Liver (tissue), 9 donors: Measurements from ENCODE around the gene GREB1. TPM values are rescaled to one million over a fixed set of nuclear protein-coding genes. Genes with fewer than 3 reads are reported as not detected.

Experiments used
- DNase-seq: peaks from one replicate; pipeline ENCODE4 v3.0.0-alpha.2; 2017; ENCODE audit warnings: low spot score
- H3K27ac ChIP-seq, 2 donors: one replicate each; pipeline ENCODE4 v1.7.0; 2013; ENCODE audit warnings: inconsistent platforms in 2 of 2, low read length in 2 of 2, control low read depth in 1 of 2, low read depth in 1 of 2, mild to moderate bottlenecking in 1 of 2
- H3K27me3 ChIP-seq, 4 donors: one replicate each; pipeline versions ENCODE4 v1.6.1 to v1.7.0; 2013; ENCODE audit warnings: low read length in 3 of 4, inconsistent platforms in 1 of 4, mild to moderate bottlenecking in 1 of 4, moderate library complexity in 1 of 4; ENCODE audit not compliant: control insufficient read depth in 4 of 4, insufficient read depth in 4 of 4
- H3K36me3 ChIP-seq, 4 donors: one replicate each; pipeline versions ENCODE4 v1.6.1 to v1.7.0; 2013; ENCODE audit warnings: low read length in 3 of 4, mild to moderate bottlenecking in 3 of 4, low read depth in 1 of 4, moderate library complexity in 1 of 4; ENCODE audit not compliant: control insufficient read depth in 4 of 4, insufficient read depth in 3 of 4
- H3K4me1 ChIP-seq, 4 donors: one replicate each; pipeline versions ENCODE4 v1.6.1 to v1.7.0; 2013; ENCODE audit warnings: low read length in 3 of 4, mild to moderate bottlenecking in 3 of 4, moderate library complexity in 1 of 4; ENCODE audit not compliant: control insufficient read depth in 4 of 4, insufficient read depth in 4 of 4
- H3K4me3 ChIP-seq, 3 donors: one replicate each; pipeline versions ENCODE4 v1.6.1 to v1.7.0; 2013; ENCODE audit warnings: low read length in 3 of 3, control low read depth in 1 of 3, low read depth in 1 of 3, mild to moderate bottlenecking in 1 of 3
- H3K9ac ChIP-seq, 2 donors: one replicate each; pipeline ENCODE4 v1.7.0; 2013; ENCODE audit warnings: low read length in 2 of 2, mild to moderate bottlenecking in 2 of 2, moderate library complexity in 2 of 2, control low read depth in 1 of 2, low read depth in 1 of 2
- H3K9me3 ChIP-seq, 4 donors: one replicate each; pipeline versions ENCODE4 v1.6.1 to v1.7.0; 2013; ENCODE audit warnings: low read length in 3 of 4; ENCODE audit not compliant: control insufficient read depth in 4 of 4
- CTCF ChIP-seq: fragments of 150-350 bp; IDR thresholded peaks from 2 replicates; pipeline ENCODE4 v1.5.1; 2017; ENCODE audit warnings: improper control_type of control experiment, low read depth, low read length; ENCODE audit not compliant: missing input control
- EGR1 ChIP-seq, 2 donors: IDR thresholded peaks; 2 replicates each; pipeline ENCODE4 v1.6.1; 2016 to 2018; ENCODE audit warnings: antibody characterized with exemption in 2 of 2, low read depth in 2 of 2
- FOXA1 ChIP-seq: IDR thresholded peaks from 2 replicates; pipeline ENCODE4 v1.6.1; 2016; ENCODE audit warnings: antibody characterized with exemption
- FOXA2 ChIP-seq: IDR thresholded peaks from 2 replicates; pipeline ENCODE4 v1.6.1; 2016; ENCODE audit warnings: antibody characterized with exemption
- GABPA ChIP-seq, 2 donors: IDR thresholded peaks in 1 of 2; conservative IDR thresholded peaks in 1 of 2; 2 replicates each; pipeline ENCODE4 v1.6.1; 2016; ENCODE audit warnings: antibody characterized with exemption in 2 of 2, mild to moderate bottlenecking in 1 of 2, moderate library complexity in 1 of 2
- HNF4A ChIP-seq, 2 donors: conservative IDR thresholded peaks; 2 replicates each; pipeline ENCODE4 v1.6.1; 2016; ENCODE audit warnings: antibody characterized with exemption in 2 of 2, mild to moderate bottlenecking in 2 of 2
- HNF4G ChIP-seq: IDR thresholded peaks from 2 replicates; pipeline ENCODE4 v1.6.1; 2016; ENCODE audit warnings: antibody characterized with exemption
- JUND ChIP-seq, 2 donors: IDR thresholded peaks; 2 replicates each; pipeline ENCODE4 v1.6.1; 2016; ENCODE audit warnings: antibody characterized with exemption in 2 of 2
- MAX ChIP-seq: IDR thresholded peaks from 2 replicates; pipeline ENCODE4 v1.6.1; 2016; ENCODE audit warnings: antibody characterized with exemption
- NR2F2 ChIP-seq: IDR thresholded peaks from 2 replicates; pipeline ENCODE4 v1.6.1; 2016; ENCODE audit warnings: antibody characterized with exemption
- RAD21 ChIP-seq, 2 donors: IDR thresholded peaks; 2 replicates each; pipeline ENCODE4 v1.6.1; 2016; ENCODE audit warnings: antibody characterized with exemption in 2 of 2, mild to moderate bottlenecking in 2 of 2
- REST ChIP-seq: IDR thresholded peaks from 2 replicates; pipeline ENCODE4 v1.6.1; 2016; ENCODE audit warnings: antibody characterized with exemption, mild to moderate bottlenecking
- RXRA ChIP-seq, 2 donors: IDR thresholded peaks; 2 replicates each; pipeline ENCODE4 v1.6.1; 2017 to 2018; ENCODE audit warnings: antibody characterized with exemption in 2 of 2, mild to moderate bottlenecking in 1 of 2
- SP1 ChIP-seq: IDR thresholded peaks from 2 replicates; pipeline ENCODE4 v1.6.1; 2018; ENCODE audit warnings: antibody characterized with exemption, mild to moderate bottlenecking
- TAF1 ChIP-seq: conservative IDR thresholded peaks from 2 replicates; pipeline ENCODE4 v1.6.1; 2016; ENCODE audit warnings: antibody characterized with exemption, mild to moderate bottlenecking
- YY1 ChIP-seq: IDR thresholded peaks from 2 replicates; pipeline ENCODE4 v1.6.1; 2016; ENCODE audit warnings: antibody characterized with exemption, mild to moderate bottlenecking
- ZBTB33 ChIP-seq: IDR thresholded peaks from 2 replicates; pipeline ENCODE4 v1.6.1; 2016; ENCODE audit warnings: antibody characterized with exemption
- WGBS: extraction: QIAGEN DNeasy Blood & Tissue Kit; methylation state at CpG from one replicate; pipeline ENCODE4 v1.1.7; 2013; 5-methylcytosine and 5-hydroxymethylcytosine counted together
- polyA plus RNA-seq, 2 donors: library from polyadenylated mRNA; stranded (reverse) in 1 of 2; unstranded in 1 of 2; fragments of 200-250 nt in 1 of 2; fragments of >200 nt in 1 of 2; fragmentation: Nextera tagmentation in 1 of 2; extraction: Ambion mirVana in 1 of 2; gene quantifications; one replicate each; pipeline versions ENCODE4 v1.2.1 to v1.2.3, GENCODE V29; 2013 to 2015
- total RNA-seq, 2 donors: library from RNA; depleted of rRNA; stranded (reverse); fragments of >200 nt; gene quantifications; one replicate each; pipeline ENCODE4 v1.2.3, GENCODE V29; 2014
- donor health status: healthy.
- donor health status: healthy.
- donor health status: healthy.
- donor health status: healthy.
- donor health status: healthy.

The GREB1 gene
- total and polyA plus RNA-seq, 4 donors = 1.0 to 6.3 (median 3.6) TPM

GRCh38 chr2:11592671-11593574 lies 59.1 kb downstream of the GREB1 start:
- H3K36me3 ChIP-seq = peaks cover 0 to 2% (median under 1%) of the 10 kb centered on the region in 4 donors
- H3K27ac ChIP-seq = no peak overlapping the region
- no peak overlapping the region for H3K4me3 ChIP-seq
- H3K27me3 ChIP-seq = no peaks in the 10 kb centered on the region
- 96% methylated on average over 53 of the region's 53 CpGs for WGBS
- no peaks in the 10 kb centered on the region for H3K9me3 ChIP-seq
- no peak overlapping the region for H3K9ac ChIP-seq
- DNase-seq = no peak
- H3K4me1 ChIP-seq = no peaks in the 10 kb centered on the region
- TF ChIP-seq CTCF = no peak
- TF ChIP-seq NR2F2 = no peak
- TF ChIP-seq TAF1 = no peak
- no peak for TF ChIP-seq RXRA (IDR thresholded peaks at IDR 0.05)
- no peak for TF ChIP-seq GABPA (IDR thresholded peaks at IDR 0.05 in 1 of 2, conservative IDR thresholded peaks at IDR 0.05 in 1 of 2)
- no peak for TF ChIP-seq HNF4A (conservative IDR thresholded peaks at IDR 0.05)
- TF ChIP-seq HNF4G = no peak
- TF ChIP-seq RAD21 (IDR thresholded peaks at IDR 0.05) = no peak
- no peak for TF ChIP-seq YY1
- no peak for TF ChIP-seq FOXA1
- TF ChIP-seq MAX = no peak
- no peak for TF ChIP-seq REST
- no peak for TF ChIP-seq FOXA2
- no peak for TF ChIP-seq ZBTB33
- TF ChIP-seq SP1 = no peak
- TF ChIP-seq EGR1 (IDR thresholded peaks at IDR 0.05; ENCODE audit: low read depth in 2 of 2) = no peak
- TF ChIP-seq JUND (IDR thresholded peaks at IDR 0.05) = no peak
